NCI-H1930 (cell line): ENCODE data around the gene TMEM182.

Source experiments
- DNase-seq, 2 experiments: peaks; one replicate each; lab custom pipeline; 2025; lab: John Stamatoyannopoulos, UW

Gene TMEM182

DNA sequence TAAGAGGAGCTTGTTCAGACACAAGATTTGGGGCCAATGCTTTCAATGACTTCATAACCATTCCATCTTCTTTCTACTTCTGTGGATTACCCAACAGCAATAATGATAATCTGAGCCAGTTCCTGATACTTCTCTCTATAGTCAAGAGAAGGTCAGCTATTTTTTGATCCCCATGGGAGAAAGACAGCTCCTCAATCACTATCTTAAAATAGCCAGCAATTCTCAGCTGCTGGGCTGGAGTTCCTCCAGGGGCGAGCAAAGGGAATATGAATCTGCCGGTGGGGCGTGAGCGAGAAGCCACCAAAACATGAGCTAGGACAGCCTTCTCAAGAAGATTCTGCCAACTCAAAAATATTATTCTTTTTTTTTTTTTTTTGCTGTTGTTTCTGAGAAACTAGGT is at the start of gene TMEM182:
Gene TMEM182, plus strand, starts transcription at position 269 of the 400 bp plus-strand sequence. CDS start 187 bp downstream, outside the sequence.
- no peak for DNase-seq

DNA sequence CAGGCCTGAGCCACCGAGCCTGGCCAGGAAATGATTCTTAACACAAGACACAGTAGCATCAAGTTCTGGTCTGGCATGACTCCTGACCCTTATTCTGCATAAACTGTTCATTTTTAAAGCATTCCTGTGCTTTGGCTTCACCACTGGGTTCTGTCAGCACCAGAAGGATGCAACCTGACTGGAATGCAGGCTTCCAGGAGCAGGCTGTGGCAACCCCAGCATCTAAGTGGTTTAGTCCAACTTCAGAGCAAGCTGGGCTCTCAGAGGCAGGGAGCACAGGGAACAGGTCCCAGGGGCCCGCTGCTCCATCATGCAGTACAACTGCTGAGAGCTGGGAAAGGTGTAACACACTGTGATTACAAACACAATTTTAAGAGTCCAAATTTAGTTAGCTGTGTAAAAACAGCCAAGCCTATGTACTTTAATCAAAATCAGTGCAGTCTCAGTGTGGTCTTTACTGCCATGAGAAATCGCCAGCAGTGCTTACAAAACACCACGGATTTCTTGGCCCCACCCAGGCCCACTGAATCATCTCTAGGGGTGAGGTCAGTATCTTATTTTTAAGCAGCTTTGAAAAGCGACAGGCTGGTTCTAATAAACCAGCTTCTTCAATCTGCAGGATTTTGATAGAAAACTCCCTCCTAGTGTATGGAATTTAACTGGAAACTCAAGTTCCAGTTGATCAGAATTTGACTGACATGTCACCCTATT is 44.4 kb upstream of the TMEM182 start:
- DNase-seq, result no peak

- no peak for DNase-seq
Observed at GRCh38 chr2:102718387-102719316, 43.2 kb upstream of the TMEM182 start.

DNA sequence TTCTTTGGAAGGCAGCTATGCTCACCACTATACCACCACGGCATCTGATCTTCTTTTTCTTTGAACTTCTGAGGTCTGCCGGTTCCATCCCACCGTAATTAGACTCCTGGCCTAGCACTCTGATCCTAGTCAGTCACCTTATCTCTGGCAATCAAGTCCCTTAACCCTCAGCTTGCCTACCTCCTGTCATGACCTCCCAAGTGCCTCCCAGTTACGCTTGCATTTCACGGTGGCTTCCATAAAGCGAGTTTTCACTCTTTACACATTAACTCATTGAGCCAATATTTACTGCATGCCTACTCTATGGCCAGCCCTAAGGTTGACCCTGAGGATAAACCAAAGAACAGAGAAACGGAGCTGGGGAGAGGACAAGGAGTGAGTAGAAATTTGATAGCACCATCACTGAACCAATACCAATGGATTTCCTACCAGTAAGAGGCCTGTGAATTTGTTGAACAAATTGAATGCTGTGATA is 37.8 kb upstream of the TMEM182 start:
- no peak for DNase-seq

DNA sequence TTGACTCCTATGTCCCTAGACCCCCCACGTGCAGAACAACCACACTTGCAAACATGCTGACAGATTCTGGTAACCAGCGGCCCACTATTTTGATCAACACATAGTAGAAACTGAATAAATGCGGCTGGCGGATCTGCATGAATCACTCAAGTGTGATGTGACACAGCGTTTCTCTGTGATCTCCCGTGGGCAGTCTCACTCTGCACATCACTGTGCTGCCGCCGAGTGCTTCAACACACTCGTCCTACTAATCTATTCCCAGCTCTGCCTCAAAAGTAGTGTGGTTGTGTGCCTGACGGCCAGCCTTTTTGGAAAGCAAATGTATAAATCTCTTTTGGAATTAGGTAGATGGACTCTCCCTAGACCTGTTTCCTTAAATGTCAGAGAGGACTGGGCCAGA is 37.3 kb upstream of the TMEM182 start:
- DNase-seq, result no peak

GRCh38 chr2:102726128-102727087 is 35.4 kb upstream of the TMEM182 start:
- DNase-seq, result no peak

DNA sequence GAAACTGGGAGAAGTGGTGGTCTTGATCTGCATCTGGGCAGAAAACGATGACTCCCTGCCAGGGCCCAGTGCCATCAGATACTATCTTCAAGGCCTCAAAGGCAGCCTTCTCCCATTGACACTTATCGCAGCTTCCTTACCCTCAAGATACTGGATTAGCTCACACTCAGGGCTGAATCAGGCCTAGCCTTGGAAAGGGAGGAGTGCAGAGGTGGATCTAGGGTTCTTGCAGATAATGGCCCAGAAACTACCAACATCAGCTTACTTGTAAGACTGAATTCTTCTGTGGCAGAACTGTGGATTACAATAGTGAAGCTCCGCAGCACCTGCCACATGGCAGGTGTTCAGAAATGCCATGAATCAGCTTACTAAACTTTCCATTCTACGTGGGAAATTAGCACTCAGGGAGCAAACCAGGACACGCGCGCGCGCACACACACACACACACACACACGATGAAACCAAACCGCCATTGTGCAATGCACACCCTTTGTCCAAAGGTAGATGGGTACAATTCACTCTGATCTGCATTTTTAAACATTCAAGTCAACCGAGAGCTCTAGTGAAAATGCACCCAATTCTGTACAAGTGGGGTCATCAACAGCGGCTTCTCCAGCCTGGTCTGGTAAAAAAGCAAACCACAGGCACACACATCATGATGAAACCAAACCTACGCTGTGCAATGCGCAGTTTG is 26.3 kb upstream of the TMEM182 start:
- DNase-seq, result no peak

DNA sequence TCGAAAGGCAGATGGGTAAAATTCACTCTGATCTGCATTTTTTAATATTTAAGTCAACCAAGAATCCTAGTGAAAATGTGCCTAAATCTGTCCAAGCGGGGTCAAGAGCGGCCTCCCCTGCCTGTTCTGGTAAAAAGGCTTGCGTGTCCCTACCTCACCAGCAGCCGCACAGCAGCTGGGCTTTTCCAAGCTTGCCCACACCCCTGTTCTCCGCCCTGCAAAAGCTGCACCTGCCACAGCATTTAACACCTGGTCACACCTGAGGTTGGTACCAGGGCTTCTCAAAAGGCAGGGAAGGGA is 25.8 kb upstream of the TMEM182 start:
- DNase-seq, result no peak

DNA sequence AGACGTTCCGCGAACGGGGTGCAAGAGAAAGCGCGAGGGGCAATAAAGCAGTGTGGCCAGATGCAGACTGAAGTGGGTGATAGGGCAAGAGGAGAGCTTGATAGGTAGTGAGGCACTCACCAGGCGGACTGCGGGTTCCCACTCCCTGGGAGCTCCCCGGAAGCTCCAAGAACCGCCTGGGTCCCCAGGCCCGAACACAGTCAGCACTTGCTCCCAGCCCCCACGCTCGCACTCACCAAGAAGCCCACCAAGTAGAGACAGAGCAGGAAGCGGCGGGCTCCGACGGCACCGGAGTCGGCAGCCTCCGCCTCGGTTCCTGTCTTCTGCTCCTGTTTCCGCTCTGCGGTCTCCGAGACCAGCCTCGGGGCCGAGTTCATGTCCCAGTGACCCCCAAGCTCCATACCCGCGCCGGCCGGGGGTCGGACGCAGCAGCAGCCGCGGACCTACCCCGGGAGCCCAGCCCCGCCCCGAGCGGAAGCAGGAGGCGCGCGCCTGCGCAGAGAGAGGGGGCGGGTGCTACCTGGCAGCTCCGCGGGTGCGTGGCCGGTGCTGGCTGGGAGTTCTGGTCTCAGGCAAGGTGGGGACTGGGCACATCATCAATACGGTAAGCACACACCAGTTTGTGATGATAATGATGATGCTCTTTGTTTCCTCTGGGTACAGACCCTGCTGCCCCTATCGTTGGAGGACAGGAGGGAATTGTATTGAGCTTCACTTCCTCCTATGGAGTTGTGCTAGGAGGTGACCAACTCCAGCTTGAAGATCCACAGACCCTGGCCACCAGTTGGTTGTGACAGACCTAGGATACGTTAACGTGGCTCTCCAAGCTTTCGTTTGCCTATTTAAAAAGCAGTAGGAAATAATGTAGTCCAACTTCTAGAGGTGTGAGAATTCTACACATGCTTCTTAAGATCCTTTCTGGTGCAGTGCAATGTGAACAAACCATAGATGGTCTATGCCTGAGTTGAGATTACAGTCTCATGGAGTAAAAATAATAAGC is 25.1 kb upstream of the TMEM182 start:
- peak; percentile 72 to 73 for DNase-seq

DNA sequence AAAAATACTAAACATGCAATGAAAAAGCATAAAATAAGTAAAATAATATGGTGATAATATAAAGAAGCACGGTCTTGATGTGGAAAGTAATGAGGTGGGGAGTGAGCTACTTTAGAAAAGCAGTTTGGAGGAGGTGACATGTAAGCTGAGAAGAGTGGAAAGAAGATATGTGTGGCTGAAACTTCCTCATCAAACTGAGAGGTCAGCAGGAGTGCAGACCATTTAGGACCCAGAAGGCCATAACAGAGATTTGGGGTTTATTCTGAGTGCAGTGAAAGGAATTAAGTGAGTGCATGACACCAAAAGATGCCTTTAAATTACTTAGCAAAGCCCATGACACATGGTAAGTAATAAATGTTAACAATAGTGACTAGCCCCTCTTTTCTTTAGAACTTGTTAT is 24.4 kb upstream of the TMEM182 start:
- no peak for DNase-seq

- no peak for DNase-seq
Observed at GRCh38 chr2:102743259-102743658, 18.6 kb upstream of the TMEM182 start.

- no peak for DNase-seq
Observed at GRCh38 chr2:102748107-102748506, 13.7 kb upstream of the TMEM182 start.

GRCh38 chr2:102749938-102750337 is 11.9 kb upstream of the TMEM182 start:
- DNase-seq, result no peak

DNA sequence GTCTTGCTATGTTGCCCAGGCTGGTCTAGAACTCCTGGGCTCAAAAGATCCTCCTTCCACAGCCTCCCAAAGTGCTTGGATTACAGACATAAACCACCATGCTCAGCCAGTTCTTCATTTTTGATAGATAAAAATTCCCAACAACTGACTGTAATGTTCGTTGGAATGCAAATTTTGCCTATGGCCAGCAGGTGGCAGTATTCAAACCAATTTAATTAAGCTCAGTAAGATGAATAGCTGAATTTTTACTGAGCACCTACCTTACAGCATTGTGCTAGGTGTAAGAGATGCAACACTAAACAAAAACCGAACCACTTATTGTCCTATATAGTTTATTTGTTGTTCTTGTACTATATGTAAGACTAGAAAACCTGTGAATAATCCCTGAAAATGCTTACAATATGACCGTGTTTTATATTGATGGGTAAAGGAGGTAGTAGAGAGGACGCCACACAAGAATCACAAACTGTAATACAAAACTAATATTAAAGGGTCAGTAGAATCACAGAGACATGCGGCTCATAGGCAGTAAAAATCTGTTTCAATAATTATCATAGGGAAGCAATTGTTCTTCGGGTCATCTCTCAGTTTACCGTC is 8.2 kb upstream of the TMEM182 start:
- DNase-seq, result peak in 1 of 2 experiments; percentile 34

DNA sequence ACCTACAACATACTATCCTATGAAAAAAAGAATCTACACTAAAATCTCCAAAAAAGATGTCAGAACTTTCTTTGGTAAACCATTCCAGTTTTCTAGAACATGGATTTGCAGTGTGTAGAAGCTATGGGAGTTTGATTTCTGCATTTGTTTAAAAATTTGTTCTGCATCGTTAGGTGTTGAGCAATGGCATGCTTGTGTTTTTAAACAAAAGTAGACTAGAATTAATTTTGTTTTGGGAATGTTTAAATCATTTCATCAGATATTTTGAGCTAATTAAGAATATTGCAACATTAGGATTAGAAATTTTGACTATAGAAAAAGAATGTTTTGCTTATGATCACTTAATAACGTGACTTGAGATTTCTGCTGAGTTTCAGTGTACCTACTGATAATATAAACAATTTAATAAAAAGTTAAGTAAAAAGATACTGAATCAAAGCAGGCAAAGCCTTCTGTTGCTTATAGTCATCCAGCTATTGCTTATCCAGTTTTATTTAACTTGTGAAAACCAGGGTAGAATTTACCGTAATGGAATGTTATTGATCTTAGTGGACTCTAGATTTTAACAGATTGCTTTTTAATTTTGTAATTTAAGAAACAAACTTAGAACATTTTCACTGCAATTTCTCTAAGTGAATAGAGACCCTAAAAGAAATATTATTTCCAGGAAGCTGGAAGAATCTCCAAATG is 7.2 kb upstream of the TMEM182 start:
- DNase-seq, result no peak

- DNase-seq, result no peak
Observed at GRCh38 chr2:102755284-102755683, 6.5 kb upstream of the TMEM182 start.

- DNase-seq, result no peak
Observed at GRCh38 chr2:102758439-102758838, 3.4 kb upstream of the TMEM182 start.

- DNase-seq, result no peak
Observed at GRCh38 chr2:102764083-102764482, 2.3 kb downstream of the TMEM182 start.

DNA sequence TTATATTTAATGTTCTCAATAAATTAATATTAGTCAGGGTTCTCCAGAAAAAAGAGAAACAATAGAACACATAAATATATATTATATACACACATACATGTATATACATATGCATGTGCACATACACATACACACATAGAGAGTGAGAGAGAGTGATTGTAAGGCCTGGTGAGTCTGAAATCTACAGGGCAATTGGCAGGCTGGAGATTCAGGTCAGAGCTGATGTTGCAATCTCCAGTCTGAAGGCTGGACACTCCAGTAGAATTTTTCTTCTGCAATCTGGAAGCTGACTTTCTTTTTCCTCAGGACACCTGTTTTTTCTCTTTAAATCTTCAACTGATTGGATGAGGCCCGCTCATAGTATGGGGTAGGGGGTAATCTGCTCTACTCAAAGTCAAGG is 3.2 kb downstream of the TMEM182 start:
- no peak for DNase-seq
